GM23338 (cell line): ENCODE data around the gene SCN11A. TPM values are rescaled to one million over a fixed set of nuclear protein-coding genes. Genes with fewer than 3 reads are reported as not detected.

ENCODE experiments used
- ATAC-seq: fragments of 200-7000 bp; cut with Tn5 transposase; 3 replicates; pipeline ENCODE4 v1.9.1; 2020
- DNase-seq: peaks from one replicate; pipeline ENCODE4 v3.0.0-alpha.2; 2015; ENCODE audit warnings: low spot score
- H2AFZ ChIP-seq: fragments of 200-600 bp; sonication (generic); 2 replicates; pipeline ENCODE4 v1.8.0; 2016; ENCODE audit warnings: antibody characterized with exemption, mild to moderate bottlenecking, moderate library complexity
- H3F3A ChIP-seq: fragments of 200-600 bp; sonication (generic); replicated peaks from 2 replicates; pipeline ENCODE4 v1.8.0; 2017; ENCODE audit warnings: antibody characterized with exemption, mixed run types, low read depth
- H3K27ac ChIP-seq: fragments of 200-600 bp; sonication (generic); 2 replicates; pipeline ENCODE4 v1.6.1; 2016; ENCODE audit warnings: low read depth
- H3K27me3 ChIP-seq: fragments of 200-600 bp; sonication (generic); 2 replicates; pipeline ENCODE4 v1.8.0; 2016; ENCODE audit warnings: mild to moderate bottlenecking, mixed run types, moderate library complexity; ENCODE audit not compliant: insufficient read depth
- H3K36me3 ChIP-seq: fragments of 200-600 bp; sonication (generic); 2 replicates; pipeline ENCODE4 v1.8.0; 2016; ENCODE audit warnings: mild to moderate bottlenecking; ENCODE audit not compliant: insufficient read depth
- H3K4me1 ChIP-seq: fragments of 200-600 bp; sonication (generic); 2 replicates; pipeline ENCODE4 v1.8.0; 2016; ENCODE audit warnings: mild to moderate bottlenecking, moderate library complexity; ENCODE audit not compliant: insufficient read depth
- H3K4me2 ChIP-seq: fragments of 200-600 bp; sonication (generic); 2 replicates; pipeline ENCODE4 v1.7.1; 2017; ENCODE audit warnings: mixed run types
- H3K4me3 ChIP-seq: fragments of 200-600 bp; sonication (generic); 2 replicates; pipeline ENCODE4 v1.6.1; 2016; ENCODE audit warnings: mixed run types
- H3K79me2 ChIP-seq: fragments of 200-600 bp; sonication (generic); replicated peaks from 2 replicates; pipeline ENCODE4 v1.8.0; 2017; ENCODE audit warnings: mild to moderate bottlenecking; ENCODE audit not compliant: insufficient read depth
- H3K9me2 ChIP-seq: fragments of 200-600 bp; sonication (generic); 2 replicates; pipeline ENCODE4 v1.8.0; 2017; ENCODE audit not compliant: insufficient read depth
- H4K20me1 ChIP-seq: fragments of 200-600 bp; sonication (generic); replicated peaks from 2 replicates; pipeline ENCODE4 v1.8.0; 2017; ENCODE audit warnings: mild to moderate bottlenecking; ENCODE audit not compliant: insufficient read depth
- H3K27ac Mint-ChIP-seq: 2 replicates; pipeline ENCODE4 v1.8.0; 2020; ENCODE audit warnings: inconsistent platforms, mild to moderate bottlenecking, moderate library complexity, mixed read lengths
- H3K27me3 Mint-ChIP-seq: 3 replicates; pipeline ENCODE4 v1.8.0; 2022; ENCODE audit warnings: low read depth, mild to moderate bottlenecking, moderate library complexity, mixed read lengths, inconsistent platforms; ENCODE audit not compliant: insufficient read depth, poor library complexity
- H3K36me3 Mint-ChIP-seq: 3 replicates; pipeline ENCODE4 v1.8.0; 2021; ENCODE audit warnings: low read depth, mild to moderate bottlenecking, inconsistent platforms, moderate library complexity, mixed read lengths
- H3K4me1 Mint-ChIP-seq: 3 replicates; pipeline ENCODE4 v1.8.0; 2020; ENCODE audit warnings: mild to moderate bottlenecking, inconsistent platforms, mixed read lengths
- H3K4me3 Mint-ChIP-seq: 3 replicates; pipeline ENCODE4 v1.8.0; 2021; ENCODE audit warnings: moderate library complexity, mild to moderate bottlenecking, inconsistent platforms, mixed read lengths
- H3K9me3 Mint-ChIP-seq: 3 replicates; pipeline ENCODE4 v1.8.0; 2020; ENCODE audit warnings: moderate library complexity, mild to moderate bottlenecking, inconsistent platforms, mixed read lengths
- CREB1 ChIP-seq: fragments of 250-450 bp; sonication (Bioruptor Pico); IDR thresholded peaks from 2 replicates; pipeline ENCODE4 v1.5.0; 2020; ENCODE audit warnings: low read depth, mild to moderate bottlenecking, moderate library complexity
- CTCF ChIP-seq, 2 experiments: fragments of 200-600 bp in 1 of 2; sonication (generic) in 1 of 2; conservative IDR thresholded peaks; 2 replicates each; pipeline versions ENCODE4 v1.5.1 to v1.6.1; 2016 to 2017; ENCODE audit warnings: antibody characterized with exemption in 2 of 2, low read depth in 2 of 2, mild to moderate bottlenecking in 2 of 2, moderate library complexity in 1 of 2
- EZH2 ChIP-seq: fragments of 200-600 bp; sonication (generic); IDR thresholded peaks from one replicate; pipeline ENCODE4 v1.8.0; 2017; ENCODE audit warnings: antibody characterized with exemption, mild to moderate bottlenecking, low read depth; ENCODE audit not compliant: unreplicated experiment
- EZH2phosphoT487 ChIP-seq: fragments of 200-600 bp; sonication (generic); IDR thresholded peaks from one replicate; pipeline ENCODE4 v1.8.1; 2018; ENCODE audit warnings: antibody characterized with exemption; ENCODE audit not compliant: unreplicated experiment
- NANOG ChIP-seq: IDR thresholded peaks from 2 replicates; pipeline ENCODE4 v1.6.1; 2016; ENCODE audit warnings: antibody characterized with exemption, borderline replicate concordance
- STAT1 ChIP-seq: IDR thresholded peaks from one replicate; pipeline ENCODE4 v1.6.1; 2016; ENCODE audit warnings: antibody characterized with exemption; ENCODE audit not compliant: unreplicated experiment
- ZNF331 ChIP-seq: fragments of 250-450 bp; sonication (Bioruptor Pico); IDR thresholded peaks from 2 replicates; pipeline ENCODE4 v1.5.0; 2020; ENCODE audit warnings: low read depth, mild to moderate bottlenecking, moderate library complexity
- polyA plus RNA-seq: library from polyadenylated mRNA; unstranded; fragments of >200 nt; fragmentation: Nextera tagmentation; extraction: Ambion mirVana; gene quantifications from 2 replicates; pipeline ENCODE4 v1.2.1, GENCODE V29; 2016
- total RNA-seq: library from RNA; depleted of rRNA; stranded (reverse); fragments of >200 nt; shearing (Covaris generic); gene quantifications from 2 replicates; pipeline ENCODE4 v1.2.3, GENCODE V29; 2014
- TF ChIP-seq, protein P1 (sequence below): IDR thresholded peaks from one replicate; pipeline ENCODE4 v1.6.1; 2018; ENCODE audit warnings: antibody characterized with exemption; ENCODE audit not compliant: unreplicated experiment
- TF ChIP-seq, protein P2 (sequence below): IDR thresholded peaks from 2 replicates; pipeline ENCODE4 v1.6.1; 2016; ENCODE audit warnings: antibody characterized with exemption

SCN11A gene
- total and polyA plus RNA-seq, 2 experiments from 2014 or later = 0.05 to 0.14 TPM

DNA sequence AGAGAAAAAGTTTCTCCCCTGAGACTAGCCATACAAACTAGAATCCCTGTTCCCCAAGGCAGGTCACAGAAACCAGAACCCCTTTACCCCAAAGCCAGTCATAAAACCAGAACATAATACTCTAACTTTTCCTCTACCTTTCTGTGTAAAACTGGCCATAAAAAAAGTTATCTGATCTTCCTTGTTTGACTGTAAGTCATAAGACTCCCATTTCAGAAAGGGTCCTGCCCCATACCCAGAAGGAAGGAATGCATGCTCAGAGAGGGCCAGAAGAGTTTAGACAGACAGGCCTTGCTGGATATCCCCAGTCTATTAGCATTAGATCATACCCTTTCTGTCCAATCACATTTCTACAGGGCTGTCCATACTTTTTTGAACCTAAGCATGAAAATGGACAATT, 27.2 kb downstream of the SCN11A start (continued):
- TF ChIP-seq, protein P1, sequence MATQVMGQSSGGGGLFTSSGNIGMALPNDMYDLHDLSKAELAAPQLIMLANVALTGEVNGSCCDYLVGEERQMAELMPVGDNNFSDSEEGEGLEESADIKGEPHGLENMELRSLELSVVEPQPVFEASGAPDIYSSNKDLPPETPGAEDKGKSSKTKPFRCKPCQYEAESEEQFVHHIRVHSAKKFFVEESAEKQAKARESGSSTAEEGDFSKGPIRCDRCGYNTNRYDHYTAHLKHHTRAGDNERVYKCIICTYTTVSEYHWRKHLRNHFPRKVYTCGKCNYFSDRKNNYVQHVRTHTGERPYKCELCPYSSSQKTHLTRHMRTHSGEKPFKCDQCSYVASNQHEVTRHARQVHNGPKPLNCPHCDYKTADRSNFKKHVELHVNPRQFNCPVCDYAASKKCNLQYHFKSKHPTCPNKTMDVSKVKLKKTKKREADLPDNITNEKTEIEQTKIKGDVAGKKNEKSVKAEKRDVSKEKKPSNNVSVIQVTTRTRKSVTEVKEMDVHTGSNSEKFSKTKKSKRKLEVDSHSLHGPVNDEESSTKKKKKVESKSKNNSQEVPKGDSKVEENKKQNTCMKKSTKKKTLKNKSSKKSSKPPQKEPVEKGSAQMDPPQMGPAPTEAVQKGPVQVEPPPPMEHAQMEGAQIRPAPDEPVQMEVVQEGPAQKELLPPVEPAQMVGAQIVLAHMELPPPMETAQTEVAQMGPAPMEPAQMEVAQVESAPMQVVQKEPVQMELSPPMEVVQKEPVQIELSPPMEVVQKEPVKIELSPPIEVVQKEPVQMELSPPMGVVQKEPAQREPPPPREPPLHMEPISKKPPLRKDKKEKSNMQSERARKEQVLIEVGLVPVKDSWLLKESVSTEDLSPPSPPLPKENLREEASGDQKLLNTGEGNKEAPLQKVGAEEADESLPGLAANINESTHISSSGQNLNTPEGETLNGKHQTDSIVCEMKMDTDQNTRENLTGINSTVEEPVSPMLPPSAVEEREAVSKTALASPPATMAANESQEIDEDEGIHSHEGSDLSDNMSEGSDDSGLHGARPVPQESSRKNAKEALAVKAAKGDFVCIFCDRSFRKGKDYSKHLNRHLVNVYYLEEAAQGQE = no peak

GRCh38 chr3:39022286-39022630, 29.5 kb downstream of the SCN11A start:
- Histone ChIP-seq H3K4me3 (no peak overlapping the region), H3K36me3 (no peaks in the 10 kb centered on the region), H3K4me2 (no peak overlapping the region), H3K4me1 (no peaks in the 10 kb centered on the region), H2AFZ (no peak overlapping the region), H3K9me2 (no peaks in the 10 kb centered on the region), H3K79me2 (no peaks in the 10 kb centered on the region), H3K27ac (no peak overlapping the region), H3K27me3 (no peaks in the 10 kb centered on the region), H3F3A (no peaks in the 10 kb centered on the region), H4K20me1 (no peaks in the 10 kb centered on the region)
- Mint-ChIP-seq H3K27me3 (peaks cover 4% of the 10 kb centered on the region), H3K4me3 (no peak overlapping the region), H3K9me3 (no peaks in the 10 kb centered on the region), H3K36me3 (no peaks in the 10 kb centered on the region), H3K27ac (no peak overlapping the region), H3K4me1 (peaks cover 4% of the 10 kb centered on the region; the same call in 2 of the 3 replicates)
- no peak for DNase-seq
- ATAC-seq = no peak
- TF ChIP-seq, protein P1 = no peak
- TF ChIP-seq CTCF (conservative IDR thresholded peaks at IDR 0.05; ENCODE audit: low read depth in 2 of 2) (no peak), STAT1 (no peak), EZH2phosphoT487 (no peak), CREB1 (no peak), ZNF331 (CRISPR knock-in tag) (no peak), NANOG (no peak), EZH2 (no peak)
- TF ChIP-seq, protein P2, sequence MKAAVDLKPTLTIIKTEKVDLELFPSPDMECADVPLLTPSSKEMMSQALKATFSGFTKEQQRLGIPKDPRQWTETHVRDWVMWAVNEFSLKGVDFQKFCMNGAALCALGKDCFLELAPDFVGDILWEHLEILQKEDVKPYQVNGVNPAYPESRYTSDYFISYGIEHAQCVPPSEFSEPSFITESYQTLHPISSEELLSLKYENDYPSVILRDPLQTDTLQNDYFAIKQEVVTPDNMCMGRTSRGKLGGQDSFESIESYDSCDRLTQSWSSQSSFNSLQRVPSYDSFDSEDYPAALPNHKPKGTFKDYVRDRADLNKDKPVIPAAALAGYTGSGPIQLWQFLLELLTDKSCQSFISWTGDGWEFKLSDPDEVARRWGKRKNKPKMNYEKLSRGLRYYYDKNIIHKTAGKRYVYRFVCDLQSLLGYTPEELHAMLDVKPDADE = no peak
